HG03135 (cell line): ENCODE data around the gene DOCK9.

ENCODE experiments used
- ATAC-seq: cut with Tn5 transposase; IDR thresholded peaks from one replicate; pipeline ENCODE4 v1.9.1; 2021; ENCODE audit warnings: mild to moderate bottlenecking, moderate library complexity; ENCODE audit not compliant: unreplicated experiment

DOCK9 gene

DNA sequence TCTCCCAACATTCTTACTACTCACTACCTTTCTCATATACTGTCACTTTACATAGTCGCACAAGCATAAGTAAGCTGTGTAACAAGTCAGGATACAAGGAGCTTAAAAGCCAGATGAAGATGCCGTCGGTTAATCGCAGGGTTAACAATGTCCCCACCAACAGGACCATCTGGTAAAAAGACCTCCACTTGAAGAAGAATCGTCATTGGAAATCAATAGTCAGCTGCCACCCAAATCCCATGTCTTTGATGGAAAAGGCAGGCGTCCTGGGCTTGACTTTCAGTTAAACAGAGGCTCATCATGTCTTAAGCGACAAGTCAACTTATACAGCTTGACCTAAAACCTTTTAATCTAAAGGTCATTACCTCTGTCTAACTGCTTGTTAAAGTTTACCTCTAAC, 27.2 kb downstream of the DOCK9 start:
- ATAC-seq = no peak

- no peak for ATAC-seq
These were observed 29.9 kb downstream of the DOCK9 start for GRCh38 chr13:98947925-98948324.

- ATAC-seq = no peak
These were observed 31.8 kb downstream of the DOCK9 start for GRCh38 chr13:98945863-98946605.

DNA sequence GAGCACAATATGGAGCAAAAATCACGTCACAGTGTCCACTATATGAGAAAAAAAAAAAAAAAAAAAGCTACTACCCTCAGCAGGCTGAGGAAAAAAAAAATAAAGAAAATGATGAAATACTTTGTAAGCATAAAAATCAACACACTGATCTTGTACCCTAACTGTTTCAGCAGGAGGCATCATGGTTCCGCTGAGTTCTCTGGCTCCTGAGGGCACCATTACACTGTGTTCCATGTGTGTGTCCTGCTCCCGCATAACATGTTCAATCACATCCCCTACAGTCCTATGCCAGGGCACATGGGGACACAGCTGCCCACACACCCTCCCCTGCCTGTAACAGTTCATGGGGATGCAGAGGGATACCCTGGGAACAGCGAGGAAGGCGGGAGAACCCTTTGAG, 33.5 kb downstream of the DOCK9 start:
- ATAC-seq = no peak

DNA sequence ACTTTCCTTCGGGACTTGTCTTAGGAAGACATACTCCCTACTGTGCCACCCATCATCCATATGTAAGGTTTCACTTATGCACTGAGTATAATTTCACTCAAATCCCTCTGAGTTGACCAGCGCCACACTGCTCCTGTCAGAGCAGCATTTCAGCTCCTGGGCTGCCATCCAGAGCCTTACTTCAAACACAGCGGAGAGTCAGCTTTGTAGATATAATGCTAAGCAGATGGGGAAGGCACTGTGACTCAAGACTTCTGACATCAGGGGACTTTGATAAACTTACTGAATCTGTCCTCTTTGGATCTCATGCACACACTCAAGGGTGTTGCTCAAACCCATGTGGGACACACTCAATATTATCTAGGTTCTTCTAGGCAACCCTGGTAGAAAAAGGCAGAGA, 34.9 kb downstream of the DOCK9 start:
- ATAC-seq = no peak

- ATAC-seq = no peak
These were observed 35.4 kb downstream of the DOCK9 start for GRCh38 chr13:98942485-98942884.

DNA sequence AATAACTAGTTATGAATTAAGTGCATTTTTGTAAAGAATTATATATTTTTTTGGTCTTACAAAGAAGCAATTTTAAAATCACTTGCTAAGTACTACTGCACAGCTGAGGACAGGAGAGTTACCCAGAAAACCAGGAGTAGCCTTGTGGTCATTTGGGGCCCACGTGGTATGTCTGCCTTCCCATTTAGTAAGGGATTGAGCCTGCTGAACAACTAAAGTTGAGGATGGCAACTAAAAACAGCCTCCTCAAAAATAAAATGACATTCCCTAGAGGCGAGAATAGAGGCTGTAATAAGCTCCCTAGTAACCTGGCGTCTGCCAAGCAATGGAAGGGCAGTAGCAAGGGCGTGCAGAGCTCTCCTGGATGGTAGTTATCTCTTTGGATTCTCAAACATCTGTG, 36.3 kb downstream of the DOCK9 start:
- no peak for ATAC-seq

GRCh38 chr13:98941126-98941525, 36.7 kb downstream of the DOCK9 start:
- no peak for ATAC-seq

DNA sequence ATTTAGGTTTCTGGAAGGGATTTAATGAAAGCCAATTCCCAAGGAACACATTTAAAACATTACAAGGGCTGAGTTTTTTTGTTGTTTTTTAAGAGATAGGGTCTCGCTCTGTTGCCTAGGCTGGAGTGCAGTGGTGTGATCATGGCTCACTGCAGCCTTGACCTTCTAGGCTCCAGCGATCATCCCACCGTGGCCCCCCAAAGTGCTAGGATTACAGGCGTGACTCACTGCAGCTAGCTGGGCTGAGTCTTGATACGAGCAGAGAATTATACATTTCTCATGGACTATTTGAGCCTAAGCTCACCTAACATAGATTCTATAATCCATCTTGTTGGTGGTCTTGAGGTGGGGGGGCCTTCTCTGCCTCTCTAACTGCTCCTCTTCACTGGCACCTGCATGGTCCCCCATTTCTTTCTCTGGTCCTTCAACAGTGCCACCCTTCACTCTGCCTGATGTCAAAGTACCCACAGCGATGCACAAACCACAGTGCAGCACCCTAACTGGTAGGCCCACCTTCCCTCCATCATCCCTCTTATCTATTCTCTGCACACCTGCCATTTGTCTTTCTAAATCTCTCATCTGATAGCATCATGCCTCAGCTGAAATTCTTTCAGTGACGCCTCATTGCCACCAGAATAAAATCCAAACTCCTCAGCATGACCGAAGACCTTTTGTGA, 37.4 kb downstream of the DOCK9 start:
- ATAC-seq = no peak

DNA sequence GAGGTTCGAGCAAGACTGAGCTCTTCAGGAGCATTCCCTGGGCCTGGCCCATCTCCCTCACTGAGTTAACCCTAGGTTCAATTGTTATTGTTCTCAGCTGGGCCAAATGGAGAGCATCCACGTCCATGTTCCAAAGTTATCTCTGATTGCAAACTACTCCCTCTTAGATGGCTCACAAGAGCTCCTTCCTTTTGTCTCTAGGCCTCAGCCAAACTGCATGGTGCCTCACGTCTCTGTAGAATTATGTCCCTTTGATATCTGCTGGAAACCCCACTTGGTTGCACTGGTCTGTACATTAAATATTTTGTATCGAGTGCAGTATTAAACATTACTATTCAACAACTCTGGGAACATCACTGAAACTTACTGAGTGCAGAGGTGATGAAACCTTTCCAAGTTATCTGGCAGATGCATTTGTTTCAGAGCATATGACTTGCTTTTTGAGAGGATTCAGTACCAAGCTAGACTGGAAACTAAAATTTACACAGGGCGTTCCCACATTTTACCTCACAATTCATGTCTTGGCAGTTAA, 38.1 kb downstream of the DOCK9 start:
- ATAC-seq = no peak

DNA sequence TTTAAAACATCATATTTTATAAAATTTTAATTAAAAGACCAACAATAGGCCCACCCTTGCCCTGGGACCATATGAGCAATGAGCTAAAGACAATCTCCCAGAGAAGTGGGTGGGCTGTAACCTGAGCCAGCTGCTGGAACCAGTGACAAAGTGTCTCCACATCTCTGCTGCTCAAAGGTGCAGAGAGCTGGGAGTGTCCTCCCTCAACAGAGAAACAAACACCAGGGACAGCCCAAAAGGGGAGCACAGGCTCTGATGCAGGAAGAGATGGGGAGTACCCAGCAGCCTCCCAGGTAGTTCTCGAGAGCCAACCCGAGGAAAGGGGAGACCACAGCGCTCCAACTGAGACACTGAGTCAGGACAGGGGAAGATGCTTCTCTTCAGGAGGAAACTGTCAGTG, 39.1 kb downstream of the DOCK9 start:
- no peak for ATAC-seq

DNA sequence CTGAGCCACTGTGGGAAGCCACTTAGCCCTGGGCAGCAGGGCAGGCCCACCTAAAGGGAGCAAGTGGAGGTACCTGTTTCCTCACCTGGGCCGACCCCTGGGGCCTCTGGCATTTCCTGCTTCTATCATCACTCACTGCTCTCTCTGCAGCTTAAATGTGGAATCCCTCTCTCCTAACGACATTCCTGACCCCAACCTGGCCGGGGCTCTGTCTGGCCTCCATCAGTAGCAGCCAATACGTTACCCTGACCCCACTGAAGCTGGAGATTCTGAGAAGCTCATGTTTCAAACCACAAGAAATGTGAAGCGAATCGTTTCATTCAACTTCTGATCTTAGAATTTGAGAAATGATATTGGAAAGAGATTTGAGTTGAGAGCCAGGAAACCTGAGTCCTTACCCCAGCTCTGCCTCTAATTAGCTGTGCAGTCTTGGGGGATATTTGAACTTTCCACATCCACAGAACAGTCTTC, 39.9 kb downstream of the DOCK9 start:
- no peak for ATAC-seq

DNA sequence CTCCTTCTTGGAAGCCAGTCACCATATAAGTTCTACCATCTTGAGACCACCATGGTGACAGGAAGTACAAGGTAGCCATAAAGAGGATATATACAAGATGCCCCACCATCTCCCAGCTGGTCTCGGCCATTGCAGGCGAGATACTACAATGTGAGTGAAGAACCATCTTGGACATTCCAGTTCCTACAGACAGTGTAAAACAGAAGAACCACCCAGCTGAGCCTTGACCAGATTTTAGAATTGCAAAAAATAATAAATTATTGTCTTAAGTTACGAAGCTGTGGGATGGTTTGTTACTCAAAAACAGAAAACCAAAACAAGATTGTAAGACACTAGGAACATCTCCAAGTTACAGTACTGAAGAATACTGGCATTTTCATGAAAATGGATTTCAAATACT, 43.6 kb downstream of the DOCK9 start:
- ATAC-seq = no peak

DNA sequence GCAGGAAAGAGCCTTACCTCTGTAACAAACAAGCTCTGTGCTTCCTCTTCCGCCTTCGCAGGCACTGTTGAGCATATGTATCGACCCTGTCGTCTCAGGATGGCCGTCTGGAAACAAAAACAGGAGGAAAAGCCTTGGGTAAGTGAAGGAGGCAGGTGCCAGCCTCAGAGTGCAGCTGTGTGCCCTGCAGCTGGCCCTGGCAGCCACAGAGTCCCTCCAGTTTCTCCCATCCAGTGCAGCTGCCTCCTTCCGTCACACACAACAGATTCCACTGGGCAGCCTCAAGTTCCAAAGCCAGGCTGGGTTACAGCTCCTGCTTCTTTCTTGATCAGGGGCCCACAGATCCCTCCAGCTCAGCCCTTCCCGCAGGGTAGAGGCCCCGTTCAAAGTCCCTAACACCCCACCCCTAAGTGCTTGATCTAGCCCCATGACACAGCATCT, 47.7 kb downstream of the DOCK9 start:
- no peak for ATAC-seq

GRCh38 chr13:98927951-98928927, 49.6 kb downstream of the DOCK9 start:
- ATAC-seq = no peak

DNA sequence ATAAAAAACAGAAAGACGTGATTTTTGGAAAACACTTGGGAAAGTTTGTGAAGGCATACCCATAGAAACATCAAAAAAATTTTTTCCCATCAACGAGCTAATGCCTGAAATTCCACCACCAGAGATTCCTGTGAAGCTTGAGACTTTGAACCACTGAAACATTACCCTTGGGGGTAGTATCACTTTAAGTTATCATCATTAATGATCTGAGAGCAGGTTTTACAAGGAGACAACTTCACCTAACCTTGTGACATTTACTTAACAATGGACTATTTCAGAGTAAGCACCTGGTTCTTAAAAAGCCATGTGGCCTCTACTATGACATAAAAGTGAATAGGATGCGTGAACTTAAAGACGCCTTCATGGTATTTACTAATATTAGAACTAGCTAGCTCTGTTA, 51.9 kb downstream of the DOCK9 start:
- no peak for ATAC-seq

DNA sequence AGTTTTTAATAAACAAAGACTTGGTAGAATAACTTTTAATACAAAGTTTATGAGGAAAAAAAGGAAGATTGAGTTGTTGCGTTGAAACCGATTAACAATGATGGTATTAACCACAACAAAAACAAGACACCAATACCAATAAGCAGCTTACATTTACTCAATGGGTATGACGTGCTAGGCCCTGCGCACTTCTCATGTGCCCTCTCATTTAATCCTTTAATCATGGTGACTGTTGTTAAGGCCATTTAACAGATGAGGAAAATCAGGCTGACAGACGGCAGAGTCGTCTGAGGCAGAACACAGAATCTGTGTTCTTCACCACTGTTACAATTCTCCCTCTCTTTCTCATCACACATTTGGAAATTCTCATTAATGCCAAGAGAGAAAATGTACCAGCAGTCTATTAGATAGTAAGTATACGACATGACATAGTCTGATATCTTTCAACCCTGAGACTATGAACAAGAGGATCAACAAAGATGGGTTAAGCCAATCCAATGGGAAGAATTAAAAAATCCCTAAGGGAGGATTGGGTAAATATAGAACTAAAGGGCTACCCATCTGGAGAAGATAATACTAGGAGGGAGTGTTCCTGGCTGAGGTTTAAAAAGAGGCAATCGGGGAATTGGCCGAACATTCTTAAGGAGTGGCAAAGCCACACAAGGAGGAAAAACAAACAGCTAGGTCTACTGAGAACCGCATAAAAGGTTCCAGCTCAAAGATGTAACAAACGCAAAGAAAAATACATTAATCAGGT, 54.0 kb downstream of the DOCK9 start:
- no peak for ATAC-seq

GRCh38 chr13:98922306-98922705, 55.6 kb downstream of the DOCK9 start:
- no peak for ATAC-seq

DNA sequence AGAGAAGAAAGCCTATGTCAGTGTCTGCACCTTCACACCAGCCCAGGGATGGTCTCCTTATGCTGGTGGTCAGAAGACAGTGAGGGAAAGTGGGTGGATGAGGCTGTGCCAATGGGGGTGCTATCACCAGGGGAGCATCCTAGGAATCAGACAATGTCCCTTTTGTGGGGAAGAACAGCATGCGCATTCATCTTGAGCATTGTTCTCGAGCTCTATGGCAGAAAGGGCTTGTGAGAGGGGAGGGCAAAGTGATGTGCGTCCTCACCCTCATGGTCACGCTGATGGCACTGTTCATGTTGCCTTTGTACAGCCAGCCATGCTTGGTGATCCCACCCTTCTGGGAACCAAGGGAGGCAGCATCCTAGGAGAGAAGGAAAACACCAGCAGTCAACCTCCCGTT, 56.1 kb downstream of the DOCK9 start:
- no peak for ATAC-seq

- ATAC-seq = no peak
These were observed 56.8 kb downstream of the DOCK9 start for GRCh38 chr13:98921015-98921580.
